Left colon (tissue), 2 donors: Measurements from ENCODE around the gene AGT. TPM values are rescaled to one million over a fixed set of nuclear protein-coding genes. Genes with fewer than 3 reads are reported as not detected.
"Not testable (repeated sequence)": the region's sequence is repeated elsewhere in the genome, so short reads cannot be mapped to it uniquely, and the experiment has no call there.

Experiments
- ATAC-seq: fragments of 200-7000 bp; cut with Tn5 transposase; one replicate; pipeline ENCODE4 v1.9.1; 2020; ENCODE audit warnings: mild to moderate bottlenecking, moderate library complexity
- DNase-seq, 2 donors: peaks; one replicate each; pipeline ENCODE4 v3.0.0-alpha.2; 2020
- intact Hi-C, 2 donors: fragments of 100-400 bp; cut with DNase I in 1 of 2; cut with micrococcal nuclease in 1 of 2; formaldehyde crosslinking; loops; one replicate each; pipeline versions ENCODE4 v1.11.2 to v1.14.0; 2022; cut with DNase I, micrococcal nuclease
- total RNA-seq, 2 donors: library from RNA; stranded (reverse); fragmentation: NEBNext Ultra II Directional; extraction: Animal tissue kit (Norgen Biotek cat#: 25700); gene quantifications; one replicate each; pipeline ENCODE4 v1.2.1, GENCODE V29; 2021
- donor health status: DM: no; HTN: no; CAD: no.
- donor health status: DM: yes; HTN: yes; CAD: no.

Gene AGT
- total RNA-seq, 2 donors from 2014 or later = 1.2 to 2.1 TPM

- DNase-seq = peak in 1 of 2 donors; percentile 65
- peak; percentile 50 for ATAC-seq
- intact Hi-C loops = no loop called here
Observed at GRCh38 chr1:230747127-230747730, 33.3 kb upstream of the AGT start, which contains the start of gene CAPN9. CAPN9 (plus strand) TSS chr1:230747388; CDS start chr1:230747497, 109 bp downstream.

- intact Hi-C loops = no loop called here
- DNase-seq (no peak), ATAC-seq (peak; percentile 21)
Observed at GRCh38 chr1:230746617-230747016, 32.7 kb upstream of the AGT start.

GRCh38 chr1:230745071-230745470 is 31.1 kb upstream of the AGT start:
- DNase-seq (no peak), ATAC-seq (no peak)
- intact Hi-C loops = no loop called here

- DNase-seq = no peak
- no peak for ATAC-seq
- intact Hi-C loops = no loop called here
Observed at GRCh38 chr1:230744382-230744781, 30.5 kb upstream of the AGT start.

GRCh38 chr1:230743899-230744298 is 30.0 kb upstream of the AGT start:
- no peak for ATAC-seq
- DNase-seq = no peak
- intact Hi-C loops = no loop called here

- no peak for DNase-seq
- ATAC-seq = no peak
- intact Hi-C loops = no loop called here
Observed at GRCh38 chr1:230739564-230740290, 25.8 kb upstream of the AGT start.

- DNase-seq (no peak), ATAC-seq (no peak)
- intact Hi-C loops = no loop called here
Observed at GRCh38 chr1:230737622-230738262, 23.8 kb upstream of the AGT start.

GRCh38 chr1:230735447-230735846 is 21.5 kb upstream of the AGT start:
- DNase-seq (peak; percentile 38 to 63), ATAC-seq (peak; percentile 100)
- intact Hi-C loops = no loop called here

GRCh38 chr1:230730977-230731376 is 17.1 kb upstream of the AGT start:
- intact Hi-C loops = no loop called here
- ATAC-seq (no peak), DNase-seq (no peak)

GRCh38 chr1:230728710-230729392 is 14.9 kb upstream of the AGT start:
- ATAC-seq (peak; percentile 98), DNase-seq (peak; percentile 59 to 65)
- intact Hi-C loops = no loop called here

- no peak for DNase-seq
- intact Hi-C loops = no loop called here
- ATAC-seq = no peak
Observed at GRCh38 chr1:230725256-230726012, 11.5 kb upstream of the AGT start.

GRCh38 chr1:230721849-230722522 is 8.1 kb upstream of the AGT start:
- ATAC-seq, DNase-seq, intact Hi-C loops: not testable (repeated sequence)

- intact Hi-C loops = no loop called here
- DNase-seq (no peak), ATAC-seq (no peak)
Observed at GRCh38 chr1:230717251-230717650, 3.3 kb upstream of the AGT start.

GRCh38 chr1:230716453-230716852 is 2.5 kb upstream of the AGT start:
- intact Hi-C loops, DNase-seq, ATAC-seq: not testable (repeated sequence)

GRCh38 chr1:230715510-230715909 is 1.6 kb upstream of the AGT start:
- no peak for ATAC-seq
- DNase-seq = no peak
- intact Hi-C loops = no loop called here

GRCh38 chr1:230713547-230713914 is 391 bp downstream of the AGT start:
- ATAC-seq (no peak), DNase-seq (no peak)
- intact Hi-C loops = no loop called here

- intact Hi-C loops = no loop called here
- no peak for ATAC-seq
- DNase-seq = no peak
Observed at GRCh38 chr1:230713138-230713537, 784 bp downstream of the AGT start.

GRCh38 chr1:230712470-230712942 is 1.4 kb downstream of the AGT start:
- intact Hi-C loops = no loop called here
- no peak for ATAC-seq
- no peak for DNase-seq
